ENCODE results near the gene B3GALNT1. TPM values are rescaled to one million over a fixed set of nuclear protein-coding genes. Genes with fewer than 3 reads are reported as not detected.
A peak's percentile ranks its signal among the peaks of the same experiment; 100 is the strongest.

B3GALNT1 gene
- total RNA-seq, 1 donor: 17.7 TPM

- DNase-seq (ENCODE audit: low read depth): no peak
- H3K4me3 ChIP-seq (ENCODE audit: low read depth, low read length): no peak overlapping the region
- TF ChIP-seq CTCF (IDR thresholded peaks at IDR 0.05; ENCODE audit: insufficient read depth, low read depth, low read length): no peak
Measured at GRCh38 chr3:161070252-161070930, 34.8 kb downstream of the B3GALNT1 start.

- H3K4me3 ChIP-seq (ENCODE audit: low read depth, low read length): no peak overlapping the region
- DNase-seq (ENCODE audit: low read depth): peak; percentile 26
- no peak for TF ChIP-seq CTCF (IDR thresholded peaks at IDR 0.05; ENCODE audit: insufficient read depth, low read depth, low read length)
Measured at GRCh38 chr3:161069511-161070251, 35.5 kb downstream of the B3GALNT1 start.

DNA sequence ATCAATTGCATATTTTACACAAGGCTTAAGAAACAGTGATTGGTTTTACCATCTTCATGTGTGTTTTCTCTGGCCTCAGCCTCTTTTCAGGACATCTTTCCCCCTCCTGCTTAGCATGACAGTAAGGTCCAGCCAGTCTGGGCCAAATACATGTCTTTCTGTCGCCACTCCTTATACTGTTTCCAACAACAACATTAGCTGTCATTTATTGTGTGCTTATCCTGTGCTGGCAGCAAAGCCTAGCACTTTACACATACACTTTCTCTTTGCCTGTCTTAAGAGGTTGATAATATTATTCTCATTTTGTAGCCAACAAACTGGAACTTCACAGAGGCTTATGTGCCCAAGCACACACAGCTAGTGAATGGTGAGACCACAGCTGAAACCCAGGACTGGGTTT, 37.8 kb downstream of the B3GALNT1 start:
- TF ChIP-seq CTCF (IDR thresholded peaks at IDR 0.05; ENCODE audit: insufficient read depth, low read depth, low read length): no peak
- no peak overlapping the region for H3K4me3 ChIP-seq (ENCODE audit: low read depth, low read length)
- DNase-seq (ENCODE audit: low read depth): no peak

DNA sequence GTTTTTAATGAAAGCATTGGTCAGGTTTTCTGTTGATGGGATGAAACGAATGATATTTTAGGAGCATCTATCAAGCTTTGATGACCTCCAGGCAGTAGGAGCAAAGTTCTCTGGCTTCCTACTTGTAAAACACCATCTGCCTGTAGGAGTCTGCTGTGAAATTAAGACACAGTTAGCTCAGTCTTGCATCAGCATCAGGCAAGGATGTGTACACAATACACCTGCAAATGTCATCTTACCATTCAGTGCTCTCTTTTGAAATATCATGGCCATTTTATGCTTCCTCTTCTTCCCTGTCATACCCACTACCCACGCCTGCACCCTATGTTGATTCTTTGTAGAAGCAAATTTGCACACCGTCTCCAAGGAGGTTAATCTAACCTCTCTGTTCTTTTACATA, 38.2 kb downstream of the B3GALNT1 start:
- no peak for TF ChIP-seq CTCF (IDR thresholded peaks at IDR 0.05; ENCODE audit: insufficient read depth, low read depth, low read length)
- no peak for DNase-seq (ENCODE audit: low read depth)
- no peak overlapping the region for H3K4me3 ChIP-seq (ENCODE audit: low read depth, low read length)

DNA sequence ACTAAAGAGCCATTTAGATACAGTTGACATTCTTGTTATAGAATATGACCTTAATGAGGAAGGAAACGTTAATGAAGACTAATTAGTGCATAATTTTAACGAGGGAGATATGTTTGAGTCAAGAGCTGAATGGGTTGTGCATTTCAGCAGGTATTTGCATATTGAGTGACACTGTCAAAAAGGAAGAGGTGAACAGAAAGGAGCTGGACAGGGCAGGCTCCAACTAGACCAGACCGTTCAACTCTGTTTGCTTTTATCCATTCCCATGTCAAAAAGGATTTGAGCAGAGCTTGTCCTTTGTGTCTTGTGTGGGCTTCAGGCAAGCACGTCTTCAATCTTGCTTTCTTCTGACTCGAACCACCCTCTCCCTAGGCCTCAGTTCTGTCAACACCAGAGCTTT, 40.7 kb downstream of the B3GALNT1 start:
- TF ChIP-seq CTCF (IDR thresholded peaks at IDR 0.05; ENCODE audit: insufficient read depth, low read depth, low read length): no peak
- no peak overlapping the region for H3K4me3 ChIP-seq (ENCODE audit: low read depth, low read length)
- DNase-seq (ENCODE audit: low read depth): no peak

GRCh38 chr3:161054860-161055604, 50.1 kb downstream of the B3GALNT1 start:
- no peak overlapping the region for H3K4me3 ChIP-seq (ENCODE audit: low read depth, low read length)
- TF ChIP-seq CTCF (IDR thresholded peaks at IDR 0.05; ENCODE audit: insufficient read depth, low read depth, low read length): no peak
- no peak for DNase-seq (ENCODE audit: low read depth)
